Common myeloid progenitor, CD34-positive (primary cell): ENCODE measurements around the gene DUSP14.

ENCODE experiments used
- CTCF ChIA-PET: fragments of 350-600 bp; sonication (Branson Sonifier 250); formaldehyde crosslinking; loops from one replicate; lab custom pipeline; 2021; ENCODE audit warnings: antibody characterized with exemption; lab: Charles Lee
- POLR2A ChIA-PET: fragments of 350-600 bp; sonication (Branson Sonifier 250); formaldehyde crosslinking; loops from one replicate; lab custom pipeline; 2021; ENCODE audit warnings: antibody characterized with exemption; lab: Charles Lee
- DNase-seq, 3 donors: peaks; one replicate each; pipeline versions ENCODE4 v3.0.0 to v3.0.0-alpha.2; 2013
- H3K27ac ChIP-seq, 2 experiments: 1 replicate in 1 of 2; 2 replicates in 1 of 2; pipeline ENCODE4 v1.7.0; 2013; ENCODE audit warnings: inconsistent platforms in 2 of 2, low read length in 2 of 2, mild to moderate bottlenecking in 2 of 2, low read depth in 1 of 2, moderate library complexity in 1 of 2; ENCODE audit not compliant: severe bottlenecking in 2 of 2, insufficient read depth in 1 of 2, poor library complexity in 1 of 2
- H3K27me3 ChIP-seq, 5 experiments: replicated peaks in 2 of 5; 1 replicate in 3 of 5; 2 replicates in 2 of 5; pipeline versions ENCODE4 v1.6.1 to v1.7.0; 2013; ENCODE audit warnings: low read length in 4 of 5, mild to moderate bottlenecking in 2 of 5, moderate library complexity in 2 of 5, inconsistent platforms in 1 of 5; ENCODE audit not compliant: insufficient read depth in 5 of 5, control insufficient read depth in 4 of 5
- H3K36me3 ChIP-seq, 4 experiments: 1 replicate in 2 of 4; 2 replicates in 2 of 4; pipeline versions ENCODE4 v1.6.1 to v1.7.0; 2013; ENCODE audit warnings: low read length in 3 of 4, control low read depth in 1 of 4, mild to moderate bottlenecking in 1 of 4; ENCODE audit not compliant: control insufficient read depth in 4 of 4, insufficient read depth in 4 of 4
- H3K4me1 ChIP-seq, 4 experiments: 1 replicate in 3 of 4; 2 replicates in 1 of 4; pipeline versions ENCODE4 v1.6.1 to v1.7.1; 2013; ENCODE audit warnings: low read length in 3 of 4, mild to moderate bottlenecking in 3 of 4, control low read depth in 1 of 4, inconsistent platforms in 1 of 4, moderate library complexity in 1 of 4; ENCODE audit not compliant: control insufficient read depth in 4 of 4, insufficient read depth in 4 of 4; ENCODE audit errors: control extremely low read depth in 1 of 4
- H3K4me3 ChIP-seq, 7 experiments: 1 replicate in 4 of 7; 2 replicates in 3 of 7; pipeline versions ENCODE4 v1.5.1 to v1.7.0; 2013; ENCODE audit warnings: mild to moderate bottlenecking in 7 of 7, low read length in 6 of 7, moderate library complexity in 6 of 7, inconsistent platforms in 2 of 7, low read depth in 2 of 7, control low read depth in 1 of 7; ENCODE audit not compliant: insufficient read depth in 4 of 7, control insufficient read depth in 1 of 7; ENCODE audit errors: extremely low read depth in 1 of 7
- H3K9me3 ChIP-seq, 5 experiments: 1 replicate in 4 of 5; 2 replicates in 1 of 5; pipeline versions ENCODE4 v1.6.1 to v1.7.1; 2013; ENCODE audit warnings: low read length in 4 of 5, mild to moderate bottlenecking in 2 of 5, inconsistent platforms in 1 of 5, low read depth in 1 of 5, moderate library complexity in 1 of 5; ENCODE audit not compliant: control insufficient read depth in 4 of 5, insufficient read depth in 2 of 5; ENCODE audit errors: control extremely low read depth in 1 of 5
- WGBS: methylation state at CpG from one replicate; pipeline ENCODE4 v1.1.5; 2013; ENCODE audit not compliant: insufficient coverage; 5-methylcytosine and 5-hydroxymethylcytosine counted together

DUSP14 gene

DNA sequence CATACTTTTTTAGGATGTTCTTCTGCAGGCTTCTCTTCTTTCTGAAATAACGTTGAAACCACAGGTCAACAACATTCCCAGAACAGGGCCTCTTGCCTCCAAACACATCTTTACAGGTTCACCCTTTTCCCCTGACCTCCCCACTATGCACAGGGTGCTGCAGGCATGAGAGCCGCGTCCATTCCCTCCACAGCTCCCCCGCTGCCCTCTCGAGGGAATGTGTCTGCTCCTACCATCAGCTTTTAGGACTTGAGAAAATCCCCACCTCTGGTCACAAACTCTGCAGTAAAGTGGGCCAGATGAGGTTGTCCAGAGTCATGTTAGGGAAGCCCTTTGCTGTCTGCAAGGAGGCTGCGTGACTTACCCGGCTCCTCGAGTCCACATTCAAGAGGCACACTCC lies 30.5 kb downstream of the DUSP14 start:
- Histone ChIP-seq H3K36me3 (peaks cover 2 to 57% (median 30%) of the 10 kb centered on the region in 4 experiments), H3K4me1 (peaks cover 6 to 30% (median 23%) of the 10 kb centered on the region in 4 experiments), H3K9me3 (no peaks in the 10 kb centered on the region), H3K27ac (no peak overlapping the region), H3K4me3 (peak overlapping the region in 1 of 7 experiments; percentile 7), H3K27me3 (no peaks in the 10 kb centered on the region)
- ChIA-PET POLR2A (interaction anchor here (0.9 kb wide), 1 partner anchor 89 kb away, joined by 3 read pairs; the partner anchor contains the start of gene SYNRG), CTCF (interaction anchor here (1.6 to 1.7 kb wide), 2 partner anchors 8 to 10 kb away, joined by 4 to 5 read pairs; no protein-coding TSS in a partner anchor)
- 81% methylated on average over 6 of the region's 8 CpGs for WGBS
- DNase-seq: peak in 1 of 3 donors; percentile 2

DNA sequence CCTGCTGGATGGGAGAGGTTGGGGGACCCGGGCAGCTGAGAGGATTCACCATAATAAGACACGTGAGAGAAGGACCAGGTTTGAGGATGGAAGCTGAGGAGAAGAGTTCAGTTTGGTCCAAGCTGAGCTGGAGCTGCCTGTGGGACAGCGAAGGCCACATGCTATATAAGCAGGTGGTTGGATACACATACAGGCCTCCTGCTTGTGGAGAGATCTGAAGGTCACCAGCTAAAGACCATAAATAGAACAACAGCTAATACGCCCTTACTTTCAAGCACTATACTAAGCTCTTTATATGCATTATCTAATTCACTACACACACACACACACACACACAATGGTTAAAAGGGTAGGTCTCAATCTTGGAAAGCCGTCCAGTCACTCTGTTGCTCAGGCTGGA lies 32.1 kb downstream of the DUSP14 start:
- POLR2A ChIA-PET: interaction anchor here (0.6 kb wide), 2 partner anchors 13 to 55 kb away, joined by 3 to 4 read pairs; no protein-coding TSS in a partner anchor
- no peak overlapping the region for H3K4me3 ChIP-seq
- peaks cover 2 to 58% (median 32%) of the 10 kb centered on the region in 4 experiments for H3K36me3 ChIP-seq
- H3K27me3 ChIP-seq: no peaks in the 10 kb centered on the region
- H3K4me1 ChIP-seq: peaks cover 6 to 30% (median 23%) of the 10 kb centered on the region in 4 experiments
- H3K9me3 ChIP-seq: no peaks in the 10 kb centered on the region
- no peak overlapping the region for H3K27ac ChIP-seq
- CTCF ChIA-PET: no interaction called here
- WGBS: 98% methylated on average over 3 of the region's 5 CpGs
- no peak for DNase-seq

GRCh38 chr17:37523715-37524219 lies 34.1 kb downstream of the DUSP14 start:
- H3K4me1 ChIP-seq: peaks cover 6 to 20% (median 18%) of the 10 kb centered on the region in 4 experiments
- POLR2A ChIA-PET: no interaction called here
- H3K4me3 ChIP-seq: no peak overlapping the region
- CTCF ChIA-PET: interaction anchor here (1.4 kb wide), 1 partner anchor 12 kb away, joined by 4 read pairs; no protein-coding TSS in a partner anchor
- H3K9me3 ChIP-seq: no peaks in the 10 kb centered on the region
- WGBS: 89% methylated on average over 8 of the region's 8 CpGs
- peaks cover 0 to 48% (median 29%) of the 10 kb centered on the region in 4 experiments for H3K36me3 ChIP-seq
- no peak overlapping the region for H3K27ac ChIP-seq
- H3K27me3 ChIP-seq: no peaks in the 10 kb centered on the region
- DNase-seq: no peak

DNA sequence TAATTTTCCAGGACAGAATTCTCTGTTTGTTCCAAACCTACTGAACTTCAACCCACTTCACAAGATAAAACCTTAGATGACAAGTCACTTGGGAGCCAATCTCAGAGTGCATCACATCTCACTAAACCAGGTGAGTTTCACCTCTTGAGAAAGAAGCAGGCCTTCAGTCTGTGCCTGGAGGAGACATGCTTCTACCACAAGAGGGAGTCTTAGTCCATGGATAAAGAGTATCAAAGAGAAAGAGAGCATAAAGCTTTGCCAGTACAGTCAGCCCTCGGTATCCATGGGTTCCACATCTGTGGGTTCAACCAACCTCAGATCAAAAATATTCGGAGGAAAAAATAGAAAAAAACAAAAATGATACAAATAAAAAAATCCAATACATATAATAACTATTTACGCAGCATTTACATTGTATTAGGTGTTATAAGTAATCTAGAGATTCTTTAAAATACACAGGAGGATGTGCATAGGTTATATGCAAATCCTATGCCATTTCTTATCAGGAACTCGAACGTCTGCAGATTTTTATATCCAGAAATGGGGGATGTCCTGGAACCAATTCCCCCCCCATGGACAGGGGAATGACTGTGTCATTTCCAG lies 37.7 kb downstream of the DUSP14 start:
- peaks cover 2 to 56% (median 43%) of the 10 kb centered on the region in 4 experiments for H3K36me3 ChIP-seq
- 89% methylated on average over 2 of the region's 5 CpGs for WGBS

DNA sequence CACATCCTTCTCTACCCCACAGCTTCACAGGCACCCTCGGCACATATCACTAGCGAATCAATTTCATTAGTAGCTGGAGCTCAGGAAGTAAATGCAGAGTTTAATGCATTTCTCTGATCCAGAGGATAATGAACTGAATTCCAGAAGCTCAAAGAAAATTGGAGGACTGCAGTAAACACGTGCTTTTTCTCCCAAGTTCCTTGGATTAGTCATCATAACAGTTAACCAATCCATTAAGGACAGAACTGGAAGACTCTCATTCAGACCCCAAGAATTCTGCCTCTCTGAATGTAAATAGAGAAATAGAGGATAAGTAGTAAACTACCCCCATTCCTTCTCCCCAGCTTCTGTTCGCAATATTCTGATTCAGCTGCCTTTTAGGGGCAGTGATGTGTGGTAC lies 40.7 kb downstream of the DUSP14 start:
- 100% methylated on average over 2 of the region's 4 CpGs for WGBS
- Histone ChIP-seq H3K27ac (no peak overlapping the region), H3K27me3 (no peaks in the 10 kb centered on the region), H3K36me3 (peaks cover 2 to 51% (median 39%) of the 10 kb centered on the region in 4 experiments), H3K9me3 (no peaks in the 10 kb centered on the region), H3K4me3 (no peak overlapping the region), H3K4me1 (no peaks in the 10 kb centered on the region)
- POLR2A ChIA-PET: no interaction called here
- no peak for DNase-seq
- CTCF ChIA-PET: interaction anchor here (1.3 kb wide), 1 partner anchor 11 kb away, joined by 5 read pairs; no protein-coding TSS in a partner anchor

More for the DNA sequence above, 37.7 kb downstream of the DUSP14 start:
- H3K27ac ChIP-seq: no peak overlapping the region
- H3K4me3 ChIP-seq: no peak overlapping the region
- POLR2A ChIA-PET: no interaction called here
- no peaks in the 10 kb centered on the region for H3K9me3 ChIP-seq
- no peaks in the 10 kb centered on the region for H3K4me1 ChIP-seq
- peak; percentile 50 to 72 (median 72) for DNase-seq
- no peaks in the 10 kb centered on the region for H3K27me3 ChIP-seq
- CTCF ChIA-PET: interaction anchor here (0.7 to 2.1 kb wide), 10 partner anchors 8 to 289 kb away, joined by 3 to 7 read pairs (median 4); no protein-coding TSS in a partner anchor

- Histone ChIP-seq H3K27ac (no peak overlapping the region), H3K4me3 (no peak overlapping the region), H3K27me3 (no peaks in the 10 kb centered on the region), H3K9me3 (no peaks in the 10 kb centered on the region), H3K4me1 (no peaks in the 10 kb centered on the region), H3K36me3 (peaks cover 15 to 70% (median 46%) of the 10 kb centered on the region in 4 experiments)
- DNase-seq: no peak
- no CpG with 5 or more reads among the region's 3 CpGs for WGBS
- ChIA-PET POLR2A (no interaction called here), CTCF (no interaction called here)
Observed at GRCh38 chr17:37532756-37533155, 43.1 kb downstream of the DUSP14 start.

DNA sequence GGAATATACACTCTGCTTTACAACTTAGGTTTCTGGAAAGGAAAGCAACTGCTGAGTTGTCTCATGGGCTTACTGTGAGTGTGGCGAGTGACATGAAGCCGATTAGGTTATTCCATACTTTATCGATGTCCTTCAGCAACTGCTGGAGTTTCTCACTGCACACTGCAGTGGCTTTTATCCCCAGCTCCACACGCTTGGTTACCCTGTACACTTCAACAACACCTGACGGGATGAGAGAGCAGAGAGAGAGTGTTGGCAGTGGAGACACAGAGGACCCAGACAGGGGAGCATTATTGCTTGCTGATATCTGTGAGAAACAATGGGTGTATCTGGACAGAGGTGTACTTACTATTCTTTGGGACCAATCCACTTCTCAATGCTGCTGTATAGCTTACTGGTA lies 46.2 kb downstream of the DUSP14 start:
- ChIA-PET CTCF (interaction anchor here (1.1 to 1.5 kb wide), 3 partner anchors 8 to 32 kb away, joined by 3 to 4 read pairs (median 3); no protein-coding TSS in a partner anchor), POLR2A (no interaction called here)
- Histone ChIP-seq H3K27me3 (no peaks in the 10 kb centered on the region), H3K36me3 (peaks cover 28 to 71% (median 45%) of the 10 kb centered on the region in 4 experiments), H3K27ac (no peak overlapping the region), H3K4me1 (no peaks in the 10 kb centered on the region), H3K4me3 (no peak overlapping the region), H3K9me3 (no peaks in the 10 kb centered on the region)
- 100% methylated on average over 3 of the region's 5 CpGs for WGBS
- DNase-seq: no peak
